NCI-H748 treated with DMSO at 0.1 percent for 48 hours (cell line): ENCODE measurements around the gene C14orf93.
"Not testable (repeated sequence)": the region's sequence is repeated elsewhere in the genome, so short reads cannot be mapped to it uniquely, and the experiment has no call there.

Experiments
- DNase-seq: peaks from one replicate; lab custom pipeline; 2025; lab: John Stamatoyannopoulos, UW

The C14orf93 gene

DNA sequence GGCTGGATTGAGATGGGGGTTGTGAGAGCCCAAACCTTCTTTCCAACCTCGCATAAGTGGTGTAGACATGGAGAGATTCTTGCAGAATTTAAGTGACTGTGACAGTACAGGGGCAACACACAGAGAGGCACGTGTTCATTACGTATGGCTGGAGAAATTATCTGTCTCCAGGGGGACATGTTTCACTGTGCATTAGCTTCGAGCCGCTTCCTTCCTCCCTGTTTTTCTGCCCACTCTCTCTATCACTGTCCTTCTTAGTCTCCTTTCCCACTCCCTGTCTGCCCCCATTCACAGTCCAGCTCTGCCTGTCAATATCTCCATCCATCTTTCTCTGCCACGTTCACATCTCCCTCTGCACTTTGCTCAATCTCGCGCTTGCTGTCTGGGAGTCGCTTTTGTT lies 11.5 kb upstream of the C14orf93 start:
- no peak for DNase-seq

DNA sequence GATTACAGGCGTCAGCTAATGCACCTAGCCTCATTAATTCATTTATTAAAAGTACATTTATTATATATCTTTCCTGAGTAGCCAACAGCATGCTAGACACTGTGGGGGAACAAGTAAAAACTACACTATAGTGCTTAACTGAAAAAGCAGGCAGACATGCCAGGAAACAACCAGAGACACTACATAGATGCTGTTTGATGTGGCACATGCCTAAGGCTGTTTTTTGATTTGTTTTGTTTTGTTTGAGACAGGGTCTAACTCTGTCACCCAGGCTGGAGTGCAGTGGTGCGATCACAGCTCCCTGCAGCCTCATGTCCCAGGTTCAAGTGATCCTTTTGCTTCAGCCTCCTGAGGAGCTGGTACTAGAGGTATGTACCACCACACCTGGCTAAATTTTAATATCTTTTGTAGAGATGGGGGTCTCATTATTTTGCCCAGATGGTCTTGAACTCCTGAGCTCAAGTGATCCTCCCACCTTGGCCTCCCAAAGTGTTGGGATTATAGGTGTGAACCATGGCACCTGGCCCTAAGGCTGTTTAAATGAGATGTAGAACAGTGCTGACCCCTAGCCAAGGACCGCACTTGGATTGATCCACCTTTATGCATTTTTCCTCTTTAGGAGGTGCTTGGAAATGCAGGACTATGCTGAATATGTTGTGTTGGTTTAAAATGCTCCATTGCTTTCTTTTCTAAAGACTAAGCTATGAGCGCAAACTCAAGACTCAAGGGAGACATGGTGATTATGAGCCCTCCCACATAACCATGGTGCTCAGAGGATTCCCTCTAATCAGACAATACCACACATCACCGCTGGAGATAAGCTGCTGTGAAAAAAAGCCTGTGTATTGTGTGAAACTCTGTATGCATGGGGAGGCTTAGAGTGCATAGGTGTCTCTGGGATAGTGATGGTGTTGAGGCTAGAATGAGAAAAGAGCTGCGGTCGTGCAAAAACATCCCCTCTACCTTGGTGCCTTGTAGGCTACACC lies 10.5 kb upstream of the C14orf93 start:
- no peak for DNase-seq

DNA sequence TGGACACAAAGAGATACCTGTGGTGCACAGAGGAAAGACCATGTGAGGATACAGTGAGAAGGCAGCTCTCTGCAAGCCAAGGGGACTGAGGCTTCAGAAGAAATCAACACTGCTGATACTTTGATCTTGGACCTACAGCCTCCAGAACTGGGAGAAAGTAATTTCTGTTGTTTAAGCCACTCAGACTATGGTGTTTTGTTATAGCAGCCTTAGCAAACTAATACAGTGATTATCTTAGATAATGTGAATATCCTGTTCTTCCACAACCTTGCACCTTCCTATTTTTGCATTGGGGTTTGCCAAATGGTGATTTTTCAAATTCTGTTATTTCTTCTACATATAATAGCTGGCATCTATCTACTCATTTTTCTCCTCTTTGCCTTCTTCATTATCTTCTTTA lies 8.2 kb upstream of the C14orf93 start:
- DNase-seq: no peak

DNA sequence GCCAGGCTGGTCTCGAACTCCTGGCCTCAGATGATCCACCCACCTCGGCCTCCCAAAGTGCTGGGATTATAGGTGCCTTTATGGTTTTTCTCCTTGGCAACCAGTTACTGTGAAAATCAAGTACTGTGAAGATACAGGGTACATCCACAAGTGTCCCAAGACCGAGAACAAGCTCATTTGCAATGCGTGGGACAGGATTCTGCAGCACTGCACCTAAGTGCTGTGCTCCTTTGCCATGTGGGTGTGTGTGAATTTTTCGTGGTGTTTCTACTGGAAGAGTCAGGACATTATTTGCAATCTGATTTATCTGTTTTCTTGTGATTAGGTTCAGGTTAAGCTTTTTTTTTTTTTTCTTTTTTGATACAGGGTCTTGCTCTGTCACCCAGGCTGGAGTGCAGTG lies 7.1 kb upstream of the C14orf93 start:
- DNase-seq: no peak

DNA sequence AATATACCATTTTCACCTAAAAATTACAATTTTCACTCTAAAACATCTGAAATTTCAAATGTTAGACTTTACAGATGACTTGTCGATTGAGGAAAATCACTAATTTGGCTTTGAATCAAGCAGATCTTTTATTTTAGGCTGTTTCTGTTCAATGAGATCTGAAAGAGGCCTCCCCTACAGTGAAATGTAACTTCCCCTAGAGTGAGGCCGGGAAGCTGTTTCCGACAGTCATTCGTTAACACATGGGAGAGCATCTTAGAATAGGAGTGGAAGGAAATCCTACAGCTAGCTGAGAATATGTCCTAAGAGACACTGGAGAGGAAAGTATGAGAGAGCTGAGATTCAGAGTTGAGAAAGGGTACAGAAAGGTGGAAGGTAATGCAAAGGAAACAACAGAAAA lies 5.7 kb upstream of the C14orf93 start:
- DNase-seq: no peak

DNA sequence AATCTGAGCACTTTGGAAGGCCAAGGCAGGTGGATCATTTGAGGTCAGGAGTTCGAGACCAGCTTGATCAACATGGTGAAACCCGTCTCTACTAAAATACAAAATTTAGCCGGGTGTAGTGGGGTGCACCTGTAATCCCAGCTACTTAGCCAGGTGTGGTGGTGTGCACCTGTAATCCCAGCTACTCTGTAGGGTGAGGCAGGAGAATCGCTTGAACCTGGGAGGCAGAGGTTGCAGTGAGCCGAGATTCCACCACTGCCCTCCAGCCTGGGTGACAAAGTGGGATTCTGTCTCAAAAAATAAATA lies 3.8 kb upstream of the C14orf93 start:
- not testable (repeated sequence) for DNase-seq

DNA sequence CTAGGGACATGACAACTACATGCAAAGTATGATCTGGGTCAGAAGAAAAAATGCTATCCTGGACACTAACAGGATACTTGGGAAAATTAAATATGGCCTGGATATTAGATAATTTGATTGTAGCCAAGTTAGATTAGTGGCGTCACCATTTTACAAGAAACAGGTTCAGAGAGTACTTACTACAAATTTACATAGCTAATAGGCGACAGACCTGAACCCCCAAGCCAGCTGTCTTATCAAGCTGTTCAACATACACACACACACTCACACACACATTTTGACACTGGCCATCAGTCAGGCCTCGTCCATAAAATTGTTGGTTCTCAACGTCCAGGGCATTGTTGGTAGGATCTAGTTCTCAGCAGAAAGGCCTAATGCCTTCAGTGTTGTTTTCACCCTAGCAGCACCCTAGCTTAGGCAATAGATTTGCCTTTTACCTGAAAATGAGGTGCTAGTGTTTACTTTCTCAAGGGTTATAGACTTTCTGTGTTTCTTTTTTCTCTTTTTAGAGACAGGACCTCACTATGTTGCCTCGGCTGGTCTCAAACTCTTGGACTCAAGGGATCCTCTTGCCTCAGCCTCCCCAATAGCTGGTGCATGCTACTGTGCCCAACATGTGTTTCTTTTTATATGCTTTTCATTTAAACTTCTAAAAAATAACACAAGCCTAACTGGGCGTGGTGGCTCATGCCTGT lies 3.3 kb upstream of the C14orf93 start:
- no peak for DNase-seq

DNA sequence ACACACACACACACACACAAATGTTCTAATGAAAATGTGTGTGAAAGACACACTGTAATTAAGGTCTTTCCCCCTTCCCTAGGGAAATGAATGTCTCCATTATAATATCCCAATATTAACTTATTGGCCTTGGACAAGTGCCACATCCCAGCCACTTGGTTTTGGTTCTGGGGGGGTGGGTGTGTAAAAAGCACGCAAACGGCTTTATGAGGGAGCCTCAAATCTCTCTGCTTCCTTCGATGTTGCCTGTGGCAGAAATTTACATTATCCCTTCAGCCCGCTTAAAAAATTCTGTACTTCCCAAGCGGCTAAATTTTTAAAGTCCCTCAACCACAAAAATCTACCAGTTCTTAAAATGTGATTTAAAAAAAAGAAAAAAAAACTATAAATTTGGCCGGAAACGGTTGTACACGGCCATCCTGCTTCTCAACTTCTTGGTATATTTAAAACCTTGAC lies 432 bp downstream of the C14orf93 start:
- no peak for DNase-seq

DNA sequence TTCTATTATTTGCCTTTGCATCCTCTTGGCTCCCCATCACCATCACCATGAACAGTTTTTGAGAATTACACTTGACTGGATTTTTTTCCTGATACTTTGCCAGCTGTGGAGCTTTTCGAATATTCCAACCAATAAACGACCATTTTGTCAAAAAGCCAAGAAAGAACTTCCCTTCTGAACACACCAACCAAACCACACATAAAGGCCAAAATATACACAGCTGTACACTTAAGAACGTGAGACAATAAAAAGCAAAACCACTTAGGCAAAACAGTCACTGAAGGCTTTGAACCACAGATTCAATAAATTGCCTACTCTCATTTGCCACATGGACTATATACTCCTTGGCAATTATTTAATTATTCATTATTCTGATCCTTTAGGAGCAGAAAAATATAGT lies 1.1 kb downstream of the C14orf93 start:
- no peak for DNase-seq

DNA sequence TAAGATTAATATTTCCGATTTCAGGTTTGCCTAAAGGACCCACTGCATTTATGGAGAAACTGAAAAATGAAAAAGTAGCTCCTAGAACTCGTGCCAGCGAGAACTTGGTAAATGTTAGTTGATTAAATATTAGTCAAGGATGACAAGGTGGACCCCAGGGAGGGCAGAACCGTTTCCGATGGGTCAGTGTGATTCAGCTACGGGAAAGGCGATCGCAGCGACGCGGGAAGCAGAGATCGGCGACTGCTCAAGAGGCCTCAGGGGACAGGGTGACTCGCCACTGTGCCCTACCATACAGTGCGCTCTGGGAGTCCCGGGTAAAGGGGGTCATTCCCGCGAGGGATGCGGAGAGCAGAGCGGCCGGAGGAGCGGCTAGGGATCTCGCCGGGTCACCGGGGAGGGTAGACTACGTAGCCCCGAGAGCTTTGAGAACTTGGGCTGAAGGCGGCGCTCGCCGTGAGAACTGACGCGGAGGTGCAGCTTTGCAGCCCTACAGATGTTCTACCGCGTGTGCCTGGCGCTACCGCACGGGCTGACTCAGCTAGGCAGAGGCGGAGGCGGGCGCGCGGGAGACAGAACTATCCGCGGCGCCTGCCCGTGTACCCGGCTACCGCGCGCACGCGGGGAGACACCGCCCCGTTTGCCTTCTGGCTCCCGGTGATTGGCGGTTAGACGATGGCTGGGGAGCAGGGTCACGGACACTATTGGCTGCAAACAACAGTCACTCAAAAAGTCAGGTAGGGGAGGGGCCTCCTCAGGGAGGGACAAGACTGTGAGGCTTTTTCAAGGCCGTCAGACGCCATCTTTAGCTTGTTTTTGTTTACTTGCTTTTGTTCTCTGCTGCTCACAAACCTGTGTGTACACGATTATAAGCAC lies 3.2 kb downstream of the C14orf93 start:
- DNase-seq: peak; percentile 94

DNA sequence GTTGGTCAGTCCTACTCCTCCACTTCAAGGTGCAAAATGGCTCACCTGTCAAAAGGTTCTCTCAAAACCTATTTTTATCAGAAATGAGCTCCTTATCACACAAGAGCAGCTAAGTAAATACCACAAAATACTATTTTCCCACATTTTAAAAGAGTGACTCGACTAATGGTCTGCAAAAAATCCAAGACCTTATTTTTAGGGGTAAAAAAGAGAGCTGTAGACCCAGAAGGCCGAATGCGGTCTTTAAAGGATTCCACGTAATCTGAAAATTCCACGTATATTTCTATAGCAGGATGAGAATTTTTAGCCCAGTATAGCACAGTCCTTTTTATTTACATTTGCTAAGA lies 3.8 kb downstream of the C14orf93 start:
- DNase-seq: no peak

DNA sequence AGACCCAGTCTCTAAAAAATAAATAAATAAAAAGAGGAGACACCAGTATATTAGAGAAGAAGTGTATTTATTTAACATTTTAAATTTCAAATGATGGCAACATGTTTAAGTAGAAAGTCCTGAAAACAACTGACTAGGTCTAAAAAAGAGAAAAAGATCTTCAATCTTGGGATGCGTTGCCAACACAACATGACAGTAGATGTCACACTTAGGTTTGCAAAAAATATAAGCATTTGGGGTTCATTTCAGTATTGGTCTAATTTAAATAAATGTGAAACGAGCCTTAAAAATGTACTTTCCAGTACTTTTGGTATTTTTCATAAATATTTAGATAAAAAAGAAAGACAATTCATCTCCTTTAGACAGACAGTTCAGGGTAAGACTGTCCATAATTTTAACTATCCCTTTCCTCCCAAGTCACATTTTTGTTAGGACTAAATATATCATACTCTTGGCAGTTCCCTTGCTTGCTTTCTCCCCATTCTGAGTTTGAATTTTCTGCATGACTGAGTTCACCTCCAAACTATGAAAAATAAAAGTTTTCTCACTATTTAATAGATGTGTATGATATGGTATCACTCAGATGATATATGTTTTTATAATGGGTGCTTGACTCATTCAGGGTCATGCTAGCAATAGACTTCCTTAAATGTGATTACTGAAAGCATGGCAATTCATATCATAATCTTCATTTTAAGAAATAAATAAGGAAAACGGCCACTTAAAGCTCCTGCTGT lies 4.3 kb downstream of the C14orf93 start:
- no peak for DNase-seq

DNA sequence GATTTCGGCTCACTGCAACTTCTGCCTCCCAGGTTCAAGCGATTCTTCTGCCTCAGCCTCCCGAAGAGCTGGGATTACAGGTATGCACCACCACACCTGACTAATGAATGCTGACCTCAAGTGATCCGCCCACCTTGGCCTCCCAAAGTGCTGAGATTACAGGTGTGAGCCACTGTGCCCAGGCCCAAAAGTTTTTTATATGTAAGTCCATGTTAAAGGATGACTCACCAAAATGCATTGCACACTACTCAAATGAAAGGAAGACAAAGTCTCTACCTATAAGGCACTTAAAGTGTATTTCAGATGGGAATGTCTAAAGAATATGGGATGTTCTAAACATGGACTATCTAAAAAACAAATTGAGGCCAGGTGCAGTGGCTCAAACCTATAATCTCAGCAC lies 5.7 kb downstream of the C14orf93 start:
- DNase-seq: not testable (repeated sequence)

DNA sequence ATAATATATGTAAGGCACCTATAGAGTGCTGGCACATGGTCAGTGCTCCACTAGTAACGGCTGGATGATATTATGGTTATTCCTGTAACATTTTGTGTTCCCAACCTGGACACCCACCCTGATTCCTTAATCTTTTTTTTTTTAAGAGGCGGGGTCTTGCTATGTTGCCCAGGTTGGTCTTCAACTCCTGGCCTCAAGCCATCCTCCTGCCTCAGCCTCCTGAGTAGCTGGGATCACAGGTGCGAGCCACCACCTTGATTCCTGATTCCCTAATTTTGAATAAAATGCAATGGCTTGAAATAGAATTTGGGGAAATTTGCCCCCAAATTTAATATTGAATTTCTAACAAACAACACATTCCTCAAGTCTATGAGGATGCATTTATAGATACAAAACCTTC lies 7.4 kb downstream of the C14orf93 start:
- no peak for DNase-seq

DNA sequence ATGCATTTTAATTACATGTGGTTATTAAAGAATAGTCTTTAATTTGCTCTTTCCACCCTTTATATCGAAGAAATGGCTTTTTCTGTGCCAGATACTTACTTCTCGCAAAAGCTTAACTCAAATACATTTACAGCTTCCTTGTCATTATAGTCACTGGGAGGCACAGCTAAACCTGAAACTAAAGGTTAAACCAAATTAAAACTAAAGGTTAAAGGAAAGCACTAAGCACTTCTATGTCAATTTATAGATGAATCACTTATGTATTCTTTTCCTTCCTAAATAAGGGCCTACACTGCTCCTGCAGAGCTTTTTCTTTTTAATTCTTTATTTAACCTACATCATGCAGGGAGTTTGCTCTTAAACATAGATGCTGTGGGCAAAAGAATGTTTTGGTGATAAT lies 9.1 kb downstream of the C14orf93 start:
- no peak for DNase-seq

DNA sequence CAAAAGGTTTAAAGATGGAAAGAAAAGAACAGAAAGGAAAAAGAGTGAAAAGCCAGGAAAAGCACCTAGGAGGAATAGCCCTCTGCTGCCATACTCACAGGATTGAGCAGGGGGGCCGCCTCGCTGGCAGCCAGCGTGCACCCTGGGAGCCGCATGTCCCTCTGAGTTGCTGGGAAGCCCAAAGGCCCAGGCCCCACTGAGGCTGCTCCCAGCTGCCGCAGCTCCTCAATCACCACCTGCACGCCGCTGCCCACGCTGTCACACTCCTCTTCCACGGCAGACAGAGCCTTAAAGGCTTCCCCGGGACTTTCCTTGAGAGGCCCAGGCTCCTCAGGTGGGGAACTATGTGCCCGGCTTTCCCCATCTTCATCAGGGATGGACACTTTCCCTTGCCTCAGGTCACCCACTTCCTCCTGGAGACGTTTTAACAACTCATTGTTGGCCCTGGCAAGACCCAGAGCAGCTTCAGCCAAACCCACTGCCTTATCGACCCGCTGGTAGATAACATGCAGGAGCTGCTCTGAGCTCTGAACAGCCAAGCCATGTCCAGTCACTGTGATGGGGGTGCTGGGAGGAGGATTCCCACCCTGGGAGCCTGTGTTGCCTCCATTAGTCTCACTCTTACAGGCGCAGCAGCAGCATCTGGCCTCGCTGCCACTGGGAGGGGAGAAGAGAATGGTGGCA lies 11.5 kb downstream of the C14orf93 start:
- no peak for DNase-seq

DNA sequence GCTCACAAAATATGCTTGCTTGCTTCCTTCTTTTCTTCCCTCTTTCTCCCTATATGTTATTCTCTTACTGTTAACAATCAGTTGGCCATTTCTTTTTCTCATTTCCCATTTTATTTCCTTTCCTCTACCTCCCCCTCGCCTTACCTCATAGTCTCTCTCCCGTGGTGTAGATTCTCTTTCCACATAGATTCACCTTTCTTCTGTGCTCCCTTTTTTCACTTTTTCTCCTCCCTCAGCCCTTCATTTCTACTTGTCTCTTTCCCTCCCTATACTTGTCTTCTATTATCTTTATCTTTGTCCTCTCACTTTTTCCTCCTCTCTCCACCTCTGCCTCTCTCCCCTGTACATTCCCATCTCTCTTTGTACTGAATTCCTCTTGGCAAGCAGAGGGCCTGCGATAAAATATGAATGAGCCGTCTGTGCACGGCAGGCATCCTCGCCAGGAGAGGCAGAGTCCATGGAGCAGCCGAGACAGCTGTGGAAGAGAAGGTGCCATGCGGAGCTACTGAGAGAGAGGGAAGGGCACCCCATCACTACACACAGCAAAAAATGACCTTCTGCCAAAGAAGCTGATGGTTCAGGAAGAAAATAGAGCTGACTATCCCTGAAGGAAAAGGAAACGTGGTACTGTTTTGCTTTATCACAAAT lies 12.1 kb downstream of the C14orf93 start:
- DNase-seq: no peak

DNA sequence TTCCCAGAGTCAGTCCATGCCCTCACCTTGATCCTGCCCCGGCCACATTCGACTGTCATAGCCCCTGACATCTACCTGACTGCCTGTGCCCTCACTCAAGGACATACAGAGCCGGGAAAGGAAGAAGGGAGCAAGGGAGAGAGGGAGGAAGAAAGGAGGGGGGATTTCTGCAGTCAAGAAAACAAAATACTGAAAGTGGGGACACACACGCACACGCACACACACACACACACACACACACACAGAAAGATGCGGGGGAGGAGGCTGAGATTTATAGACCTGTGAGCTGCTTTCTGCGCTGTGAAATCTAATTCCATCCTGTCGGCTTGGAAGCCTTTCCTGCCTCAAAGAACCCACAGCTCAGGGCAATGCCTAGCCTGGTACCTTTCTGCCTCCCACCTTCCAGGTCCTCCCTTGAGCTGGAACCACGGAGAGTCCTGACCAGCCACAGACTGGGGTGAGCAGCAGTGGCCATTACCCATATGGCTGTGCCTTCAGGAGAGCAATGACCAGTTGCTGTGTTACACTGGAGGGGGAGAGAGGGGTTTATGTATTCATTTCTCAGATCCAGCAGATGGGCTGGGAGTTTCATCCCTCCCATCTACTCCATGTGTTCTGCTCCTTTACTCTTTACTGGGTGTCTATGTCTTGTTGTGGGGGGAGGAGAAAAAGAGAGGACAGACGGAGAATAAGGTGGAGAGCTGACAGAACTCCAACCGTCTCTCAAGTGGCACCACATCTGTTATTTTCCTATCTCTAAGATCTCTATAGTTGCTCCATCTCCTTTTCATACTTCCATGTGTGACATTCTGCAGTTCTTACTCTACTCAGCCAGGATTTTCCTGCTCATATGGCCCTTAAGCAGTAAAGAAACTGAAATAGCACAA lies 12.9 kb downstream of the C14orf93 start:
- no peak for DNase-seq

DNA sequence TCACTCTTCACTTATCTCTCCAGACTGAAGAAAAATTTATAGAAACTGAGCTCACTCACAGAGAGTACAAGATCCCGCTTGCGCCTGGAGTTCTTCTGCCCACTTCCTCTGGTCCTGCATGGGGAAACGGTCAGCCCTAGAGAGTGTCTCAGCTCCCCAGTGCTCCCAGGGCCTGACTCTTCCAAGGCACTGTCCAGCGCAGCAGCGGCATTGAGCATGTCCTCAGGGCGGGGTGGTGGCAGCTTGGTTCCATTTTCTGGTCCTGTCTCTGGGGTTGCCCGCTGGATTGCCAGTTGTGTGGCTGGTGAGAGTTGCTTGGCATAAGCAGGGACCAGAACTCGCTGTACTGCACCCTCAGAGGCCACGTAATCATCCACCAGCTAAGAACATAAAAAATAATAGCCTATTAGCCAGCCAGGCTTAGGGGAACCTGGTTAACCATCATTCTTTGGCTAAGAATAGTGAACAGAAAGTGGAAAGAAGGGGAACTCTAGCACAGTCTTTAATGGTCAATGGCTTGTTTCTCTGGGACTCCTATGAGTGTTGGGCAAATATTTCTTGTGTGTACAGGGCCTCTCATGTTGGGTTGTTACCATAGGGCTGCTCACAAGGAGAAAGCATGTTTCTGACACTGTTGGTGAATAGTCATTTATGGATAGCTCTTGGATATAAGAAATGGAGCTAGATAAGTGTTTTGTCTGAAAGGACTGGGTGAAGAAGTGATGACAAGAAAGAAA lies 13.9 kb downstream of the C14orf93 start:
- no peak for DNase-seq
